HCT116 (cell line): ENCODE measurements around the gene WBP2NL. TPM values are rescaled to one million over a fixed set of nuclear protein-coding genes. Genes with fewer than 3 reads are reported as not detected.

Experiments
- ATAC-seq: fragments of 200-7000 bp; cut with Tn5 transposase; 2 replicates; pipeline ENCODE4 v1.9.1; 2020; ENCODE audit warnings: mild to moderate bottlenecking, moderate library complexity
- BruUV-seq: library from RNA; stranded (reverse); fragments of 400-500 nt; replicated peaks from 2 replicates; lab custom pipeline; 2021; lab: Mats Ljungman, UMichigan
- CTCF ChIA-PET: fragments of 300-600 bp; sonication (Branson Sonifier 250); formaldehyde crosslinking; loops from one replicate; lab custom pipeline; 2021; ENCODE audit warnings: antibody characterized with exemption; lab: Charles Lee
- POLR2A ChIA-PET: fragments of 300-600, 350-600 bp; sonication (Branson Sonifier 250); formaldehyde crosslinking; loops from one replicate; lab custom pipeline; 2021; ENCODE audit warnings: antibody characterized with exemption; lab: Charles Lee
- RAD21 ChIA-PET, 2 experiments: fragments of 300-600 bp; sonication (Branson Sonifier 250); formaldehyde crosslinking; loops; one replicate each; lab custom pipeline; 2023; ENCODE audit warnings: low total read pairs in 2 of 2; ENCODE audit not compliant: uncharacterized antibody in 2 of 2, unreplicated experiment in 2 of 2, low non-redundant PET in 1 of 2; lab: Charles Lee
- DNase-seq: peaks from one replicate; pipeline ENCODE4 v3.0.0-alpha.2; 2010; ENCODE audit warnings: low read depth, low spot score
- H2AFZ ChIP-seq: fragments of 200-600 bp; shearing (Covaris generic), sonication (generic); 2 replicates; pipeline ENCODE4 v1.6.1; 2017; ENCODE audit warnings: low read depth, mixed run types, mixed read lengths, antibody characterized with exemption, low read length; ENCODE audit not compliant: poor library complexity, severe bottlenecking
- H3K27ac ChIP-seq: 2 replicates; pipeline ENCODE4 v1.5.1; 2012; ENCODE audit warnings: low read depth, low read length
- H3K27me3 ChIP-seq: fragments of 200-600 bp; sonication (generic); 2 replicates; pipeline ENCODE4 v1.6.1; 2016; ENCODE audit warnings: mixed run types, low read length, mixed read lengths; ENCODE audit not compliant: insufficient read depth
- H3K36me3 ChIP-seq, 2 experiments: fragments of 200-500 bp in 1 of 2; fragments of 200-600 bp in 1 of 2; sonication (Bioruptor generic) in 1 of 2; sonication (generic) in 1 of 2; 2 replicates each; pipeline versions ENCODE4 v1.5.1 to v1.6.1; 2014 to 2016; ENCODE audit warnings: low read length in 2 of 2, inconsistent platforms in 1 of 2, mixed read lengths in 1 of 2, mixed run types in 1 of 2; ENCODE audit not compliant: insufficient read depth in 2 of 2, control insufficient read depth in 1 of 2
- H3K4me1 ChIP-seq, 2 experiments: fragments of 200-600 bp in 1 of 2; sonication (generic) in 1 of 2; 2 replicates each; pipeline versions ENCODE4 v1.5.1 to v1.6.1; 2012 to 2017; ENCODE audit warnings: low read length in 2 of 2, inconsistent platforms in 1 of 2, mild to moderate bottlenecking in 1 of 2, mixed read lengths in 1 of 2, mixed run types in 1 of 2, moderate library complexity in 1 of 2; ENCODE audit not compliant: insufficient read depth in 2 of 2, control insufficient read depth in 1 of 2
- H3K4me2 ChIP-seq: fragments of 200-600 bp; sonication (generic); 2 replicates; pipeline ENCODE4 v1.6.1; 2017; ENCODE audit warnings: mixed run types, low read length, mixed read lengths
- H3K4me3 ChIP-seq, 2 experiments: fragments of 200-600 bp in 1 of 2; sonication (generic) in 1 of 2; replicated peaks in 1 of 2; 2 replicates each; pipeline ENCODE4 v1.5.1; 2011 to 2016; ENCODE audit warnings: low read length in 2 of 2, control low read depth in 1 of 2, low read depth in 1 of 2, mild to moderate bottlenecking in 1 of 2, mixed read lengths in 1 of 2, mixed run types in 1 of 2
- H3K79me2 ChIP-seq: fragments of 200-600 bp; sonication (generic); 2 replicates; pipeline ENCODE4 v1.6.1; 2017; ENCODE audit warnings: mild to moderate bottlenecking, mixed run types, low read length, moderate library complexity, mixed read lengths; ENCODE audit not compliant: insufficient read depth
- H3K9ac ChIP-seq: fragments of 200-600 bp; sonication (generic); 2 replicates; pipeline ENCODE4 v1.6.1; 2016; ENCODE audit warnings: low read length, mixed read lengths
- H3K9me2 ChIP-seq: fragments of 200-600 bp; sonication (generic), shearing (Covaris generic); 2 replicates; pipeline ENCODE4 v1.6.1; 2017; ENCODE audit warnings: mixed run types, mild to moderate bottlenecking, moderate library complexity; ENCODE audit not compliant: insufficient read depth
- H3K9me3 ChIP-seq, 2 experiments: fragments of 200-500 bp in 1 of 2; fragments of 200-600 bp in 1 of 2; sonication (Bioruptor generic) in 1 of 2; sonication (generic) in 1 of 2; 2 replicates each; pipeline ENCODE4 v1.6.1; 2014 to 2017; ENCODE audit warnings: low read length in 2 of 2, mixed read lengths in 2 of 2, inconsistent platforms in 1 of 2, low read depth in 1 of 2, mild to moderate bottlenecking in 1 of 2, mixed run types in 1 of 2, moderate library complexity in 1 of 2; ENCODE audit not compliant: control insufficient read depth in 1 of 2, insufficient read depth in 1 of 2
- H4K20me1 ChIP-seq: fragments of 200-600 bp; sonication (generic), shearing (Covaris generic); 2 replicates; pipeline ENCODE4 v1.6.1; 2017; ENCODE audit warnings: mixed run types, mild to moderate bottlenecking, moderate library complexity; ENCODE audit not compliant: insufficient read depth
- CEBPB ChIP-seq: IDR thresholded peaks from 2 replicates; pipeline ENCODE4 v1.6.1; 2012; ENCODE audit warnings: low read depth
- FOSL1 ChIP-seq: IDR thresholded peaks from 2 replicates; pipeline ENCODE4 v1.6.1; 2012; ENCODE audit warnings: low read depth
- JUND ChIP-seq: IDR thresholded peaks from 2 replicates; pipeline ENCODE4 v1.6.1; 2012
- POLR2AphosphoS5 ChIP-seq: IDR thresholded peaks from 2 replicates; pipeline ENCODE4 v1.6.1; 2011; ENCODE audit warnings: mild to moderate bottlenecking, low read depth, low read length, moderate library complexity
- RAD21 ChIP-seq: IDR thresholded peaks from 2 replicates; pipeline ENCODE4 v1.6.1; 2012; ENCODE audit warnings: low read depth, mild to moderate bottlenecking
- SP1 ChIP-seq: IDR thresholded peaks from 2 replicates; pipeline ENCODE4 v1.6.1; 2012; ENCODE audit warnings: low read depth
- SRF ChIP-seq: IDR thresholded peaks from 2 replicates; pipeline ENCODE4 v1.6.1; 2012; ENCODE audit warnings: low read depth
- YY1 ChIP-seq: IDR thresholded peaks from 2 replicates; pipeline ENCODE4 v1.6.1; 2011; ENCODE audit warnings: low read length, low read depth, moderate library complexity, mild to moderate bottlenecking; ENCODE audit not compliant: insufficient replicate concordance; ENCODE audit errors: extremely low read depth
- intact Hi-C: fragments of 100-400 bp; cut with micrococcal nuclease; formaldehyde crosslinking; loops from 2 replicates; pipeline ENCODE4 v1.10.0; 2022
- total RNA-seq: library from RNA; stranded (reverse); gene quantifications from one replicate; pipeline ENCODE4 v1.2.1, GENCODE V29; 2021; ENCODE audit not compliant: unreplicated experiment
- TF ChIP-seq, protein P1 (sequence below): IDR thresholded peaks from 2 replicates; pipeline ENCODE4 v1.6.1; 2012
- TF ChIP-seq, protein P2 (sequence below), 3 experiments: fragments of 200-600 bp in 1 of 3; sonication (generic) in 1 of 3; IDR thresholded peaks in 2 of 3; conservative IDR thresholded peaks in 1 of 3; 2 replicates each; pipeline ENCODE4 v1.5.1; 2012 to 2017; ENCODE audit warnings: low read depth in 2 of 3, low read length in 2 of 3, antibody characterized with exemption in 1 of 3, borderline replicate concordance in 1 of 3, control low read depth in 1 of 3, mild to moderate bottlenecking in 1 of 3, mixed read lengths in 1 of 3, mixed run types in 1 of 3, moderate library complexity in 1 of 3; ENCODE audit not compliant: insufficient read depth in 1 of 3
- TF ChIP-seq, protein P3 (sequence below): IDR thresholded peaks from 2 replicates; pipeline ENCODE4 v1.6.1; 2011; ENCODE audit warnings: mild to moderate bottlenecking, low read length, moderate library complexity; ENCODE audit not compliant: insufficient replicate concordance; ENCODE audit errors: extremely low read depth

The WBP2NL gene
- total RNA-seq, 1 experiment from 2014 or later = not detected

DNA sequence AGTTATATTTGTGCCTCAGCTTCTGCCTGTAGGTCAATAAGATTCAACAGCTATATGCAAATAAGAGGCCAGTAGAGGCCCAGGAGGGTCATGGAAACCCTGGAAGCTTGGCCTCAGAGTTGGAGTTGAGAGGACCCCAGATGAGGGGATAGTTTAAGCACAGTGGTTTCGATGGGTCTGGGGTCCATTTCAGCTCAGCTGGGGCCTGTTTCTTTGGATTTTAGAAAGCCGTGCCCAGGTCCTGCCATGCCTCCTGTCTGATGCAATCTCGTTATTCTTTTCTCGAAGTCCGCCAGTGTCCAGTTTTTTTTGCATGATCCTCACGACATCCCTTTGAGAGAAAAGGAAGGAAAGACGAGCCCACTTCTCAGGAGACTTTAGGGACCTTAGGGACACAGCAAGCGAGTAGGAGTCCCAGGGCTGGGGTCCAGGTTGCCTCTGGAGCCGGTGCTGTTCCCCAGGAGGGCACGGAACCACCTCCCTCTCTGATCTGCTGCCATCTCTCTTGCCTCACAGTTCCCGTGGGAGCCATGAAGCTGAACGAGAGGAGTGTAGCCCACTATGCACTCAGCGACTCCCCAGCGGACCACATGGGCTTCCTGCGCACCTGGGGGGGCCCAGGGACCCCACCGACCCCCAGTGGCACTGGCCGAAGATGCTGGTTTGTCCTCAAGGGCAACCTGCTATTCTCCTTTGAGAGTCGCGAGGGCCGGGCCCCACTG lies 78.3 kb downstream of the WBP2NL start:
- ChIA-PET RAD21 (no interaction called here), CTCF (interaction anchor here (1.5 kb wide), 1 partner anchor 14 kb away, joined by 4 read pairs; the partner anchor contains the start of gene NDUFA6), POLR2A (no interaction called here)
- Histone ChIP-seq H3K36me3 (no peaks in the 10 kb centered on the region), H3K27me3 (no peaks in the 10 kb centered on the region), H3K79me2 (peaks cover 3% of the 10 kb centered on the region), H3K4me2 (no peak overlapping the region), H3K4me3 (no peak overlapping the region), H2AFZ (no peak overlapping the region), H3K9me3 (no peaks in the 10 kb centered on the region), H4K20me1 (no peaks in the 10 kb centered on the region), H3K9me2 (no peaks in the 10 kb centered on the region), H3K4me1 (peaks cover 12 to 19% of the 10 kb centered on the region in 2 experiments), H3K9ac (no peak overlapping the region), H3K27ac (no peak overlapping the region)
- TF ChIP-seq, protein P1, sequence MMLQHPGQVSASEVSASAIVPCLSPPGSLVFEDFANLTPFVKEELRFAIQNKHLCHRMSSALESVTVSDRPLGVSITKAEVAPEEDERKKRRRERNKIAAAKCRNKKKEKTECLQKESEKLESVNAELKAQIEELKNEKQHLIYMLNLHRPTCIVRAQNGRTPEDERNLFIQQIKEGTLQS = no peak
- TF ChIP-seq, protein P2, sequence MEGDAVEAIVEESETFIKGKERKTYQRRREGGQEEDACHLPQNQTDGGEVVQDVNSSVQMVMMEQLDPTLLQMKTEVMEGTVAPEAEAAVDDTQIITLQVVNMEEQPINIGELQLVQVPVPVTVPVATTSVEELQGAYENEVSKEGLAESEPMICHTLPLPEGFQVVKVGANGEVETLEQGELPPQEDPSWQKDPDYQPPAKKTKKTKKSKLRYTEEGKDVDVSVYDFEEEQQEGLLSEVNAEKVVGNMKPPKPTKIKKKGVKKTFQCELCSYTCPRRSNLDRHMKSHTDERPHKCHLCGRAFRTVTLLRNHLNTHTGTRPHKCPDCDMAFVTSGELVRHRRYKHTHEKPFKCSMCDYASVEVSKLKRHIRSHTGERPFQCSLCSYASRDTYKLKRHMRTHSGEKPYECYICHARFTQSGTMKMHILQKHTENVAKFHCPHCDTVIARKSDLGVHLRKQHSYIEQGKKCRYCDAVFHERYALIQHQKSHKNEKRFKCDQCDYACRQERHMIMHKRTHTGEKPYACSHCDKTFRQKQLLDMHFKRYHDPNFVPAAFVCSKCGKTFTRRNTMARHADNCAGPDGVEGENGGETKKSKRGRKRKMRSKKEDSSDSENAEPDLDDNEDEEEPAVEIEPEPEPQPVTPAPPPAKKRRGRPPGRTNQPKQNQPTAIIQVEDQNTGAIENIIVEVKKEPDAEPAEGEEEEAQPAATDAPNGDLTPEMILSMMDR (IDR thresholded peaks at IDR 0.05 in 2 of 3, conservative IDR thresholded peaks at IDR 0.05 in 1 of 3; ENCODE audit: borderline replicate concordance in 1 of 3, insufficient read depth in 1 of 3, low read depth in 2 of 3, low read length in 2 of 3) = no peak
- no peak for TF ChIP-seq FOSL1
- ATAC-seq = no peak
- BruUV-seq = no TSS peak
- no peak for DNase-seq
- intact Hi-C loops = no loop called here

DNA sequence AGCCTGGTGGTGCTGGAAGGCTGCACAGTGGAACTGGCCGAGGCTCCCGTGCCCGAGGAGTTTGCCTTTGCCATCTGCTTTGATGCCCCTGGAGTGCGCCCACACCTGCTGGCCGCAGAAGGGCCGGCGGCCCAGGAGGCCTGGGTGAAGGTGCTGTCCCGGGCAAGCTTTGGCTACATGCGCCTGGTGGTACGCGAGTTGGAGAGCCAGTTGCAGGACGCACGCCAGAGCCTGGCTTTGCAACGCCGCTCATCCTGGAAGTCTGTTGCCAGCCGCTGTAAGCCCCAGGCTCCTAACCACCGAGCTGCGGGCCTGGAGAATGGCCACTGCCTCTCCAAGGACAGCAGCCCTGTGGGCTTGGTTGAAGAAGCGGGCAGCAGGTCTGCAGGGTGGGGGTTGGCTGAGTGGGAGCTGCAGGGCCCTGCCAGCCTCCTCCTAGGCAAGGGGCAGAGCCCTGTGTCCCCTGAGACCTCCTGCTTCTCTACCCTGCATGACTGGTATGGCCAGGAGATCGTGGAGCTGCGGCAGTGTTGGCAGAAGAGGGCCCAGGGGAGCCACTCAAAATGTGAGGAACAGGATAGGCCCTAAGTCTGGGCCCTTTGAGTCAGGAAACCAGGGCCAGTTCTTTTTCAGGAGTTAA lies 79.0 kb downstream of the WBP2NL start:
- Histone ChIP-seq H3K79me2 (peaks cover 3% of the 10 kb centered on the region), H3K4me1 (peaks cover 12 to 19% of the 10 kb centered on the region in 2 experiments), H2AFZ (no peak overlapping the region), H4K20me1 (no peaks in the 10 kb centered on the region), H3K36me3 (no peaks in the 10 kb centered on the region), H3K27ac (no peak overlapping the region), H3K4me3 (no peak overlapping the region), H3K9me3 (no peaks in the 10 kb centered on the region), H3K4me2 (no peak overlapping the region), H3K9ac (no peak overlapping the region), H3K9me2 (no peaks in the 10 kb centered on the region), H3K27me3 (no peaks in the 10 kb centered on the region)
- CTCF ChIA-PET = interaction anchor here (1.5 kb wide), 1 partner anchor 13 kb away, joined by 4 read pairs; the partner anchor contains the start of gene NDUFA6
- ATAC-seq (no peak), DNase-seq (no peak)
- no TSS peak for BruUV-seq
- POLR2A ChIA-PET = interaction anchor here (3.8 kb wide), 1 partner anchor 13 kb away, joined by 27 read pairs; the partner anchor contains the start of gene NDUFA6
- intact Hi-C loops = no loop called here
- RAD21 ChIA-PET = no interaction called here
- TF ChIP-seq YY1 (no peak), CEBPB (no peak), JUND (no peak), SRF (no peak), SP1 (no peak), POLR2AphosphoS5 (no peak), RAD21 (no peak)
- TF ChIP-seq, protein P3, sequence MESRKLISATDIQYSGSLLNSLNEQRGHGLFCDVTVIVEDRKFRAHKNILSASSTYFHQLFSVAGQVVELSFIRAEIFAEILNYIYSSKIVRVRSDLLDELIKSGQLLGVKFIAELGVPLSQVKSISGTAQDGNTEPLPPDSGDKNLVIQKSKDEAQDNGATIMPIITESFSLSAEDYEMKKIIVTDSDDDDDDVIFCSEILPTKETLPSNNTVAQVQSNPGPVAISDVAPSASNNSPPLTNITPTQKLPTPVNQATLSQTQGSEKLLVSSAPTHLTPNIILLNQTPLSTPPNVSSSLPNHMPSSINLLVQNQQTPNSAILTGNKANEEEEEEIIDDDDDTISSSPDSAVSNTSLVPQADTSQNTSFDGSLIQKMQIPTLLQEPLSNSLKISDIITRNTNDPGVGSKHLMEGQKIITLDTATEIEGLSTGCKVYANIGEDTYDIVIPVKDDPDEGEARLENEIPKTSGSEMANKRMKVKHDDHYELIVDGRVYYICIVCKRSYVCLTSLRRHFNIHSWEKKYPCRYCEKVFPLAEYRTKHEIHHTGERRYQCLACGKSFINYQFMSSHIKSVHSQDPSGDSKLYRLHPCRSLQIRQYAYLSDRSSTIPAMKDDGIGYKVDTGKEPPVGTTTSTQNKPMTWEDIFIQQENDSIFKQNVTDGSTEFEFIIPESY = no peak
